NCI-H345 (cell line): ENCODE measurements around the gene LINGO1.
A peak's percentile ranks its signal among the peaks of the same experiment; 100 is the strongest.

Experiments
- DNase-seq: peaks from one replicate; lab custom pipeline; 2025; lab: John Stamatoyannopoulos, UW

The LINGO1 gene

GRCh38 chr15:77657634-77658238 is 25.0 kb upstream of the LINGO1 start:
- DNase-seq = no peak

DNA sequence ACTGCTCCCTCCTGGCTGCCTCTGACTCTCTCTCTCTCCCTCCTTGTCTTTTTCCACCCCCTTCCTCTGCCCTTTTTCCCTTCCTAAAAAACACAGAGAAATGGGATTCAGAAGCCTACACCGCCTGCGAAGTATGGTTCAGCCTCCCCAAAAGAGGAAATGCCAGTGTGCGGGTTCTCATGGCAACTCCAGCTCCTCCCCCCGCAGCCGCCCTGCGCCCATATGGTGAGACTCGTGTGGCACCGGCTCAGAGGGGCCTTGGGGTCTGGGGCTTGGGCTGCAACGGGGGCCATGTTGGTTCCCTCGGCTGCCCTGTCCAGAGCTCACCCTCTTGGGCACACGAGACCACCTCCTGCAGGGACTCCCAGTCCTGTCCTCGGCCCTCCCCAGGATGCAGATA is 23.6 kb upstream of the LINGO1 start:
- no peak for DNase-seq

DNA sequence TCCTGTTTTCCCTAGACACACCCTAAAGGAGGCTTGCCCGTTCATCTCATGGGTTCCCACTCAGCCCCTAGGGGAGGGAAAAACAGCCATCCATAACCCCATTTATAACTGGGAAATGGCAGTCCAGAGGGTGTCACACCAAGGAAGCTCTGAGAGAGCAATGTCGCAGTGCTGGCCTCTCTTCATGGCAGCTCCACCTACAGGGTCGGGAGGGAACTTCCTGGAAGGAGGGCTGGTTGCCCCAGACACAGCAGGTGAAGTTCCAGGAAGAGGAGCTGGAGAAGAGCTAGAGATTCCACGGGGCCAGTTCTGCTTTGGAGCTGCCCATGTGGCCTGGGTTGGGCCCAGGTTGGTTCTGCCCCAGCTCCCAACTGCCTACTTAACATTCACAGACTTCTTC is 22.3 kb upstream of the LINGO1 start:
- DNase-seq = no peak

- DNase-seq = no peak
Measured at GRCh38 chr15:77653832-77654480, 21.2 kb upstream of the LINGO1 start.

DNA sequence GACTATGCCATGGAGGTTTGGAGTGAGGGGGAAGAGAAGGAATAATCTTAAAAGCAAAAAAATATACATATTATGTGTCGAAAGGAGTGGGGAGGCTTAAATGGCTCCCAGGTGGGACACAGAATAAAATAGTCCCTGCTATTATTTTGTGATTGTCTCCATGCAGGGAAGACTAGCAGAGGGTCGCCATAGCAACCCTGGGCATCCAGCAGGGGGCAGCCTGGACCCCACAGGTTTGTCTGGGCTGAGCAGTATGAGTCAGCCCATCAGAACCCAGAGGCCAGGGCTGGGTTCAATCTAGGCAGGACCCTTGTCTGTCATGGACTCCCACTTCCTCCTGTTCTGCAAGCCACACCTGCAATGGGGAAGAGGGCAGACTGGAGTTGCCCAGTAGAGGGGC is 17.6 kb upstream of the LINGO1 start:
- DNase-seq = no peak

DNA sequence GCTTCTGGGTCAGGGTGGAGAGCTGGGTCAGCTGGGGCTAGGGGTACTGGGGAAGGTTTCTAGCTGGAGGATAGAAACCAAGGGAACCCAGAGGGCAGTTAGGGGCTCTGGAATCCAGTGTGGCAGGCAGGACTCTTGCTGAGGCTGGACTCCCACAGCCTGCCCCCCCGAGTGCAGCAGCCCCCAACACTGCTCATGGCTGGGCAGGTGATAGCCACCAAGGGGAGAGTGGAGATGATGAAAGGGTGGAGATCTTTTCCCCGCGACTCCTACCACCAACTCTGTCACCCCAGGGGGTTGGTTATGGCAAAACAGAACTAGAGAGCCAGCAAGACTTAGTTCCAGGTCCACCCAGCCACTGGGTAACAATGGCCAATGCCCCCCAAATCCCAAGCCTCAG is 16.9 kb upstream of the LINGO1 start:
- DNase-seq = no peak

DNA sequence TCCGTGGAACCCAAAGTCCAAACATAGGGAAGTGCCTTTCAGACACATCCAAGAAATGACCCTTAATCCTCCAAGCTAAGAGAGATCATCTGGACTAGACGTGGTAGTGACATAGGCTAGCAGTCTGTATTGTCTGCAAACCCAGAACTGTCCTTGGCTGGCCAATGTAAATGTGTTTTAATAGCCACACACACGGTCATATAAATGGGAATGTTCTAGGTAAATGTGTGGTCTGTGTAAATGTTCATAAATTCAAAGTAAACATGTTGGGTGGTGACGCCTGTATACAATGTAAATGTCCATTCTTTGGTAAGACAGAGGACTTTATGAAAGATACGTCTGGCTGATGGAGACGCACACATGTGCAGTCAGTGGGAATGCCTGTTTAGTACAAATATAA is 16.3 kb upstream of the LINGO1 start:
- no peak for DNase-seq

DNA sequence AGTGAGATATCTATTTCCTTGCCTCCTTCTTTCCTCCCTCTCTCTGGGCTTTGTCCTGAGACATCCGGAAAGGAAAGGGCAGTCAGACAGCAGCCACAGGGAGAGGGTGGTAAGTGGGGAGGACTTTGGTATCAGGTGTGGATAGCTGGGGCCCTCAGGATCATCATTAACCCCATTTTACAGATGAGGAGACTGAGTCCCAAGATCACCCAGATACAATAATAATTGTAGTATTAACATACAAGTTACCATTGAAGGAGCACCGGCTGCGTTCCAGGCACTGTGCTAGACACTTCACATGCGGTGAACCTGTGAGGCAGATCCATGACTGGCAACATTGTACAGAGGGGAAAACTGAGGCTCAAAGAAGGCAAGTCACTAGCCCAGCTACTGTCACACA is 15.2 kb upstream of the LINGO1 start:
- DNase-seq = no peak

DNA sequence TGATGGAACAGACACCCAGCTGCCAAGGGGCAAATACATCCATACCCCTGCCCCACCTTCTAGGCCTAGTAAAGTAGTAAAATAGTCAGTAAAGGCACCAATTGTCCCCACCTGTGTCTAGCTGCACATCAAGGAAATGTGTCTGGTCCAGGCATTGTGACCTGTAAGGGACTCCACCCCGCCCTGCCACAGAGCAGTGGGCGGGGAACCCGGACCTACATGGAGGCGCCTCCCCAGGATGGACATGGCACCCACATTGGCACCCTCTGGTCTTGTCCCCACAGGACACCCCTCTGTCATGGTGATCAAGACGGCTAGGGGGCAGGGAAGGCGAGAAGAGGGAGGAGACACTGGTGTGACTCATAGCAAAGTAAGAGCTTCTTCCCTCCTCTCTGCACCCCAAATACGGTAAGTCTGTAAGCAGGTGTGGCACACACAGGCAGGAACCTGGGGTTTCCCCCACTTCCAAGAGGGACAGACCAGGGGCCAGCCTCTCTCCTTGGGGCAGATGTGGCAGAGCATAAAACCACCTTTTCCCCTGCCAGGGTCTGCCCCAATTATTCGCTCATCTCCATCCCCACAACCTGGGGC is 13.5 kb upstream of the LINGO1 start:
- no peak for DNase-seq

GRCh38 chr15:77645602-77646001 is 12.9 kb upstream of the LINGO1 start:
- no peak for DNase-seq

GRCh38 chr15:77644543-77645247 is 12.0 kb upstream of the LINGO1 start:
- no peak for DNase-seq

- DNase-seq = no peak
Measured at GRCh38 chr15:77643764-77644163, 11.1 kb upstream of the LINGO1 start.

DNA sequence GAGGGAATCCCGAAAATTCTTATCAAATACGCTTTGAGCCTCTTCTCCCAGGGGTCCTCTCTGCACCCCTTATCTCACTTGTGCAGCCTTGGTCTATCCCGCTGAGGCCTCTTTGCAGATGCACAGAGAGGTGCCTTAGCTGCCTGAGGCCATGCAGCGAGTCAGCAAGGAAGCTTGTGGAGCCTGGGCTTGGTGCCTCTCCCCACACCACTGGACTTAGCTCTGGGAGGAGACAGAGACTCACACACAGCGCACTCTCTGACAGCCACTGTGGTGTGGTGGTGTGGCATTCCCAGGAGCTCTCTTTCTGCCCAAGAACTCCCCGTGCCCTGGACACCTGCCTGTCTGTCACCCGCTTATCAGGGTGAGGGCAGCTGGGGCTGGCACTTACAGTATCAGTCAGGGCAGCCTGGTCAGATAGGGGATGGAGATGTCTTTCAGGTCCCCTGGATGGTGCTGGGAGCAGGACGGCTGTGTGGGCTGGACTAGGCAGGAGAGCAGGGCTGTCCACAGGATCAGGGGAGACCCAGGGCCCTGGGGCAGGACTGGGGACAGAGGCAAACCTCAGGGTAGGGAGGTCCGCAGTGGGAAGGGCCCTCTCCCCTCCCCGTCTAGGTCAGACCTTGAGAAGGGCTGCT is 10.2 kb upstream of the LINGO1 start:
- DNase-seq = no peak

GRCh38 chr15:77641999-77642398 is 9.3 kb upstream of the LINGO1 start:
- DNase-seq = no peak

DNA sequence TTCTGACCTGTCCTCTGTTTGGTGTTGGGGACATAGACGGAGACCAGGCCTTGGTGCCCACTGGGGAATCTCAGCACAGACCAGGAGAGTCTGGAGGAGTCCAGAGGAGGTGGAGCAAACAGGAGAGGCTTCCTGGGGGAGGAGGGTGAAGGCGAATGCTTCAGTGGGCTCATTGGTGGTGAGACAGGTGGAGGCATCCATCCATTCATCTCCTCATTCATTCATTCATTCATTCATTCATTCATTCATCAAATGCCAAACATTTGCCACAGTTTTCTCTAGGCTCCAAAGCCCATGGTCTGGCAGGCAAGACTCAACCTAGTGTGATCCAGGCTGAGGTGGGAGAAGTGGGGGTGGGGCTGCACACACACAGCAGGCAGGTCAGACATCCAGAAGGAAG is 7.9 kb upstream of the LINGO1 start:
- no peak for DNase-seq

DNA sequence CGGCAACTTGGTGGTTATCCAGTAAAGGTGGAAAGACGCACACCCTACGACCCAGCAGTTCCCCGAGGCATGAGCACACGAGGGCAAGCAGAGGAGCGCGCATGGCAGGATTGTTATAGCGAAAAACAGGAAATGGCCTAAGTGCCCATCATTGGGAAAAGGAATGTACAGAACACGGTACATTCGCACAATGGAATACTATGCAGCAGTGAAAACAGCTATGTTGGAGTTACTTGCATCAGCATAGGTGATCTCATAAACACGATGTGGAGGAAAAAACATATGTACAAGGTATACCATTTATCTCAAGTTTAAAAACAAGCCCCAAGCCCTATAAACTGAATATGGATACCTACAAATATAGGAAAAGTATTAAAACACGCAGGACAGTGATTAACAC is 6.7 kb upstream of the LINGO1 start:
- no peak for DNase-seq

- DNase-seq = no peak
Measured at GRCh38 chr15:77637851-77638692, 5.4 kb upstream of the LINGO1 start.

GRCh38 chr15:77636209-77636608 is 3.5 kb upstream of the LINGO1 start:
- no peak for DNase-seq

DNA sequence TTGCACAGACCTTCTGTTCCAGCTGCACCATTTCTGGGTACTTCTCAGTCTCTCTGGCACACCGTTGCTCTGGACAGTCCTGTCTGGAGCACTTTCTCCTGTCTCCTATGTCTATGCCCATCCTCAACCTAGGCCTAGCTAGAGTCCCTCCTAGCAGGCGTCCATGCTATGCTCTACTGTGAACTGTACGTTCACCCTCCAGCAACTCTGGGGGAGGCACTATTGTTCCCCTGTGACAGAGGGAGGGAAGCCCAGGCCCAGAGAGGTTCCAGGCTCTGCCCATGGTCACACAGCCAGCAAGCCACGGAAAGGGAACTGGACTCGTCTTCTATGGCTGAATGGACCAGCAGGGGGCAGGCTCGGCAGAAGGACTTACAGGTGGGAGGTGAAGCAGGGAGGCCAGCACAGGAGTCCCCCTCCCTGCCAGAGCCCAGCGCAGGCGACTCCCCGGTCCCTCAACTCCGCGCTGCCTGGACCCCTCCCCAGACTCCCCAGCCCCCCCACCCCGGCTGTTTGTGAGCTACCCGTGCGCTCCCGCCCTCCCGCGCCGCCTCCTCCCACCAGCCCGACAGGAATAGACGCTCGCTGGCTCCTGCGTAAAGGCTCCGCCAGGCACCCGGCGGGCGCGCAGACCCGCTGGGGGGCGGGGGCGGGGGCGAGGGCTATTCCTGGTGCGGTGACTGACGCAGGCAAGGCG is 1.7 kb upstream of the LINGO1 start:
- peak; percentile 4 for DNase-seq

DNA sequence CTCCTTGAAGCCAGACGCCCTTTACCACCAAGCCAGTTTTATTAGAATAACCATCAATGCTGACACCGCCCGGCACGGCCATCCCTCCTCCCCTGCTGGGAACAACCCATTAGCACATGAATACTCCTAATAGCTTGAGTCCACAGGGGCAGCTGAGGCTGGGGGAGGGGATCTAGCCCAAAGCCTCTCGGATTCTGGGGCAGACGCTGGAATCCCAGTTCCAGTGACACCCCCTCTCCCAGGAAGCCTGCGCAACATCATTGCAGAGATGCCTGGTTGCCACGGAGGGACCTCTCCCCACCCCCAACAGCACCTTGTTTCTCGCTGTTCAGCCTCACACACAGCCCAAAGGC is 1.2 kb upstream of the LINGO1 start:
- no peak for DNase-seq
